Neuronal stem cell (in vitro differentiated cells): Measurements from ENCODE around the gene DENND1C.

ENCODE experiments used
- DNase-seq: peaks from one replicate; pipeline ENCODE4 v3.0.0-alpha.2; 2013; ENCODE audit warnings: low spot score
- H2AFZ ChIP-seq: one replicate; pipeline ENCODE4 v1.6.1; 2013; ENCODE audit warnings: mild to moderate bottlenecking, low read length, inconsistent platforms
- H2AK5ac ChIP-seq: 2 replicates; pipeline ENCODE4 v1.6.1; 2013; ENCODE audit warnings: low read depth, mild to moderate bottlenecking, inconsistent platforms, low read length, moderate library complexity, mixed read lengths
- H2BK120ac ChIP-seq: 2 replicates; pipeline ENCODE4 v1.6.1; 2013; ENCODE audit warnings: low read depth, mild to moderate bottlenecking, inconsistent platforms, low read length, moderate library complexity, mixed read lengths
- H2BK12ac ChIP-seq: one replicate; pipeline ENCODE4 v1.6.1; 2013; ENCODE audit warnings: low read length, inconsistent platforms
- H2BK15ac ChIP-seq: 2 replicates; pipeline ENCODE4 v1.6.1; 2013; ENCODE audit warnings: mild to moderate bottlenecking, low read length, inconsistent platforms, mixed read lengths
- H2BK5ac ChIP-seq: one replicate; pipeline ENCODE4 v1.6.1; 2013; ENCODE audit warnings: inconsistent platforms, mild to moderate bottlenecking, low read length, moderate library complexity
- H3K14ac ChIP-seq: one replicate; pipeline ENCODE4 v1.6.1; 2013; ENCODE audit warnings: low read length, inconsistent platforms
- H3K18ac ChIP-seq: 2 replicates; pipeline ENCODE4 v1.6.1; 2013; ENCODE audit warnings: low read length, inconsistent platforms
- H3K23ac ChIP-seq: 2 replicates; pipeline ENCODE4 v1.6.1; 2013; ENCODE audit warnings: low read depth, mild to moderate bottlenecking, mixed read lengths, low read length, inconsistent platforms; ENCODE audit not compliant: poor library complexity
- H3K27ac ChIP-seq: replicated peaks from 3 replicates; pipeline ENCODE4 v1.5.1; 2013; ENCODE audit warnings: low read length, inconsistent platforms
- H3K27me3 ChIP-seq, 3 experiments: 2 replicates each; pipeline ENCODE4 v1.6.1; 2013; ENCODE audit warnings: low read length in 3 of 3, mild to moderate bottlenecking in 2 of 3, inconsistent platforms in 1 of 3, low read depth in 1 of 3, mixed read lengths in 1 of 3, moderate library complexity in 1 of 3; ENCODE audit not compliant: control insufficient read depth in 3 of 3, insufficient read depth in 3 of 3
- H3K36me3 ChIP-seq, 2 donors: replicated peaks in 1 of 2; 2 replicates each; pipeline ENCODE4 v1.6.1; 2013; ENCODE audit warnings: low read length in 2 of 2; ENCODE audit not compliant: control insufficient read depth in 2 of 2, insufficient read depth in 2 of 2
- H3K4ac ChIP-seq: 2 replicates; pipeline ENCODE4 v1.6.1; 2013; ENCODE audit warnings: inconsistent platforms, mild to moderate bottlenecking, low read length, moderate library complexity
- H3K4me1 ChIP-seq, 2 donors: 1 replicate in 1 of 2; 2 replicates in 1 of 2; pipeline ENCODE4 v1.6.1; 2013; ENCODE audit warnings: low read length in 2 of 2, low read depth in 1 of 2; ENCODE audit not compliant: control insufficient read depth in 2 of 2, insufficient read depth in 1 of 2
- H3K4me2 ChIP-seq: one replicate; pipeline ENCODE4 v1.6.1; 2013; ENCODE audit warnings: mild to moderate bottlenecking, low read length, inconsistent platforms; ENCODE audit not compliant: insufficient read depth, poor library complexity, severe bottlenecking
- H3K4me3 ChIP-seq, 2 donors: 2 replicates each; pipeline ENCODE4 v1.5.1; 2013; ENCODE audit warnings: low read length in 2 of 2, mild to moderate bottlenecking in 2 of 2, inconsistent platforms in 1 of 2, moderate library complexity in 1 of 2
- H3K79me1 ChIP-seq: one replicate; pipeline ENCODE4 v1.6.1; 2013; ENCODE audit warnings: low read depth, mild to moderate bottlenecking, inconsistent platforms, low read length, moderate library complexity
- H3K9ac ChIP-seq: one replicate; pipeline ENCODE4 v1.6.1; 2013; ENCODE audit warnings: mild to moderate bottlenecking, low read depth, low read length, inconsistent platforms; ENCODE audit not compliant: poor library complexity
- H3K9me3 ChIP-seq, 2 donors: replicated peaks in 1 of 2; 2 replicates each; pipeline versions ENCODE3 to v1.6.1; 2013; ENCODE audit warnings: low read length in 2 of 2, mild to moderate bottlenecking in 2 of 2, inconsistent platforms in 1 of 2, low read depth in 1 of 2, mixed read lengths in 1 of 2, moderate library complexity in 1 of 2; ENCODE audit not compliant: control insufficient read depth in 2 of 2, insufficient read depth in 1 of 2
- H4K8ac ChIP-seq: one replicate; pipeline ENCODE4 v1.6.1; 2013; ENCODE audit warnings: low read depth, mild to moderate bottlenecking, inconsistent platforms, low read length, moderate library complexity
- H4K91ac ChIP-seq: one replicate; pipeline ENCODE4 v1.6.1; 2013; ENCODE audit warnings: low read length, low read depth, mild to moderate bottlenecking, inconsistent platforms; ENCODE audit not compliant: poor library complexity
- WGBS, 2 donors: extraction: QIAGEN DNeasy Blood & Tissue Kit; methylation state at CpG; one replicate each; pipeline ENCODE4 v1.1.7; 2013; ENCODE audit warnings: missing lambda C conversion rate in 2 of 2, mixed read lengths in 1 of 2; ENCODE audit not compliant: insufficient read length in 2 of 2, insufficient replicate concordance in 1 of 2; ENCODE audit errors: extremely low coverage in 2 of 2; 5-methylcytosine and 5-hydroxymethylcytosine counted together

The DENND1C gene

GRCh38 chr19:6499052-6499790, 17.6 kb upstream of the DENND1C start:
- peaks cover 0 to 2% of the 10 kb centered on the region in 2 donors for H3K4me1 ChIP-seq
- H3K79me1 ChIP-seq: no peaks in the 10 kb centered on the region
- H3K4me3 ChIP-seq: no peak overlapping the region
- H3K27ac ChIP-seq: no peak overlapping the region
- H2BK15ac ChIP-seq: no peak overlapping the region
- no peak overlapping the region for H2AFZ ChIP-seq
- H3K9me3 ChIP-seq: peaks cover 0 to 2% of the 10 kb centered on the region in 2 donors
- H3K14ac ChIP-seq: no peak overlapping the region
- H2BK120ac ChIP-seq: no peak overlapping the region
- no peak overlapping the region for H4K8ac ChIP-seq
- H3K23ac ChIP-seq: no peak overlapping the region
- WGBS, 2 donors: no CpG with 5 or more reads among the region's 17 CpGs
- H4K91ac ChIP-seq: no peak overlapping the region
- no peak overlapping the region for H2BK5ac ChIP-seq
- H2AK5ac ChIP-seq: peak overlapping the region; percentile 75
- H3K4me2 ChIP-seq: no peak overlapping the region
- no peak overlapping the region for H3K9ac ChIP-seq
- no peak overlapping the region for H2BK12ac ChIP-seq
- H3K27me3 ChIP-seq: peaks cover 2 to 52% (median 11%) of the 10 kb centered on the region in 3 experiments
- no peak for DNase-seq
- no peak overlapping the region for H3K18ac ChIP-seq
- peaks cover 0 to 4% of the 10 kb centered on the region in 2 donors for H3K36me3 ChIP-seq
- H3K4ac ChIP-seq: no peak overlapping the region

GRCh38 chr19:6498294-6499036, 16.9 kb upstream of the DENND1C start:
- no peak overlapping the region for H2BK12ac ChIP-seq
- no peak overlapping the region for H4K8ac ChIP-seq
- no peak overlapping the region for H3K14ac ChIP-seq
- H2BK5ac ChIP-seq: no peak overlapping the region
- no peak overlapping the region for H3K9ac ChIP-seq
- no peak overlapping the region for H2AFZ ChIP-seq
- peaks cover 0 to 2% of the 10 kb centered on the region in 2 donors for H3K9me3 ChIP-seq
- peaks cover 2 to 48% (median 11%) of the 10 kb centered on the region in 3 experiments for H3K27me3 ChIP-seq
- no peak overlapping the region for H4K91ac ChIP-seq
- H3K36me3 ChIP-seq: peaks cover 0 to 4% of the 10 kb centered on the region in 2 donors
- H3K4me3 ChIP-seq: no peak overlapping the region
- no peak overlapping the region for H3K27ac ChIP-seq
- H3K4me2 ChIP-seq: no peak overlapping the region
- no peak overlapping the region for H2BK15ac ChIP-seq
- no CpG with 5 or more reads among the region's 7 CpGs for WGBS, 2 donors
- no peak for DNase-seq
- H2AK5ac ChIP-seq: no peak overlapping the region
- H3K79me1 ChIP-seq: no peaks in the 10 kb centered on the region
- H3K23ac ChIP-seq: no peak overlapping the region
- no peak overlapping the region for H3K18ac ChIP-seq
- no peak overlapping the region for H3K4ac ChIP-seq
- H2BK120ac ChIP-seq: no peak overlapping the region
- peaks cover 0 to 2% of the 10 kb centered on the region in 2 donors for H3K4me1 ChIP-seq

GRCh38 chr19:6495947-6496346, 14.4 kb upstream of the DENND1C start:
- Histone ChIP-seq H2AFZ (no peak overlapping the region), H3K14ac (no peak overlapping the region), H2BK12ac (peak overlapping the region; percentile 58), H2AK5ac (no peak overlapping the region), H3K4me1 (no peaks in the 10 kb centered on the region), H3K36me3 (peaks cover 0 to 4% of the 10 kb centered on the region in 2 donors), H3K4ac (no peak overlapping the region), H3K27ac (no peak overlapping the region), H2BK5ac (no peak overlapping the region), H3K27me3 (peaks cover 0 to 24% (median 2%) of the 10 kb centered on the region in 3 experiments), H3K9me3 (peaks cover 0 to 4% of the 10 kb centered on the region in 2 donors), H3K18ac (peak overlapping the region; percentile 38), H3K4me2 (no peak overlapping the region), H3K23ac (peak overlapping the region; percentile 31), H2BK120ac (no peak overlapping the region), H3K9ac (no peak overlapping the region), H3K79me1 (no peaks in the 10 kb centered on the region), H2BK15ac (no peak overlapping the region), H4K91ac (no peak overlapping the region), H3K4me3 (no peak overlapping the region), H4K8ac (no peak overlapping the region)
- no peak for DNase-seq
- no CpG with 5 or more reads among the region's 19 CpGs for WGBS, 2 donors

- Histone ChIP-seq H3K4me1 (peaks cover 0 to 3% of the 10 kb centered on the region in 2 donors), H2AK5ac (no peak overlapping the region), H2BK120ac (no peak overlapping the region), H3K23ac (no peak overlapping the region), H4K91ac (no peak overlapping the region), H3K27ac (no peak overlapping the region), H3K4me2 (no peak overlapping the region), H3K4ac (no peak overlapping the region), H2AFZ (no peak overlapping the region), H2BK5ac (no peak overlapping the region), H3K9me3 (peaks cover 0 to 4% of the 10 kb centered on the region in 2 donors), H3K9ac (no peak overlapping the region), H3K27me3 (peaks cover 0 to 12% (median 0%) of the 10 kb centered on the region in 3 experiments), H2BK15ac (no peak overlapping the region), H4K8ac (no peak overlapping the region), H2BK12ac (no peak overlapping the region), H3K36me3 (peaks cover 0 to 4% of the 10 kb centered on the region in 2 donors), H3K18ac (no peak overlapping the region), H3K79me1 (no peaks in the 10 kb centered on the region), H3K14ac (no peak overlapping the region), H3K4me3 (peak overlapping the region in 1 of 2 donors; percentile 46)
- no CpG with 5 or more reads among the region's 8 CpGs for WGBS, 2 donors
- no peak for DNase-seq
Observed at GRCh38 chr19:6494438-6495036, 12.9 kb upstream of the DENND1C start.
